Activated CD8-positive, alpha-beta memory T cell treated with anti-CD3 and anti-CD28 coated beads for 1 hour (primary cell): ENCODE data around the gene STK25.
"Not testable (repeated sequence)": the region's sequence is repeated elsewhere in the genome, so short reads cannot be mapped to it uniquely, and the experiment has no call there.

ENCODE experiments used
- DNase-seq, 2 donors: peaks; one replicate each; pipeline ENCODE4 v3.0.0-alpha.2; 2020; ENCODE audit warnings: low read depth in 1 of 2; ENCODE audit errors: extremely low read depth in 1 of 2

The STK25 gene

DNA sequence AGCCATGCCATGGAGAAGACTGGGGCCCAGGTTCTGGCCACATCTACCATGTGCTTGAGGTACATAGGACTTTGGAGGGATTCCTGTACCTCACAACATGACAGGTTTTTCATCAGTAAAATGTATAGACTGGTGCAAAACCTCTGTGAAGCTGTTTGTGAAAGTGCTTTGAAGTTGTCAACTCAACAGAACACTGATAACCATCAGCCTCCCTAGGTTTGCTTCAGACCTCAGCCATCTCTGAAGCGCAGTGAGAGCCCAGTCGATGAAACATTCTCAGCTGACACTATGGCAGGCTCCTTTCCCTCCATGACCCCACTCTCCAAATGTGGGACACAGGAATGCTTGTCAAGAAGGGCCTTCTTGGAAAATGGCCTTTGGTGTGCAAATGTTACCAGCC lies 38.6 kb downstream of the STK25 start:
- no peak for DNase-seq

DNA sequence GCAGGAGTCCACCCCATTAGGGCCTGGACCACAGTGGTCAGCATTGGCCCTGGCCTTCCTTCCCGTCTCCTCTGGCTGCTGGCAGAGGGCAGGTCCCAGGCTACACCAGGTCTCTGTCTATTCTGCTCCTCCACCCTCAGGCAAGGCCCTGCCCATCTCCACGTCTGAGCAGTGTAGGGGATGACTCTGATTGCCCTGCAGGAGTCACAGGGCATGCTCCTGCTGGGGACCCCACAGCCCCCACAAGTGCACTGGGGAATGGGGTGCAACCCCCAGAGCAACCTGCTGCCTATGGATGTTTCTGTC lies 40.0 kb downstream of the STK25 start:
- DNase-seq = no peak

DNA sequence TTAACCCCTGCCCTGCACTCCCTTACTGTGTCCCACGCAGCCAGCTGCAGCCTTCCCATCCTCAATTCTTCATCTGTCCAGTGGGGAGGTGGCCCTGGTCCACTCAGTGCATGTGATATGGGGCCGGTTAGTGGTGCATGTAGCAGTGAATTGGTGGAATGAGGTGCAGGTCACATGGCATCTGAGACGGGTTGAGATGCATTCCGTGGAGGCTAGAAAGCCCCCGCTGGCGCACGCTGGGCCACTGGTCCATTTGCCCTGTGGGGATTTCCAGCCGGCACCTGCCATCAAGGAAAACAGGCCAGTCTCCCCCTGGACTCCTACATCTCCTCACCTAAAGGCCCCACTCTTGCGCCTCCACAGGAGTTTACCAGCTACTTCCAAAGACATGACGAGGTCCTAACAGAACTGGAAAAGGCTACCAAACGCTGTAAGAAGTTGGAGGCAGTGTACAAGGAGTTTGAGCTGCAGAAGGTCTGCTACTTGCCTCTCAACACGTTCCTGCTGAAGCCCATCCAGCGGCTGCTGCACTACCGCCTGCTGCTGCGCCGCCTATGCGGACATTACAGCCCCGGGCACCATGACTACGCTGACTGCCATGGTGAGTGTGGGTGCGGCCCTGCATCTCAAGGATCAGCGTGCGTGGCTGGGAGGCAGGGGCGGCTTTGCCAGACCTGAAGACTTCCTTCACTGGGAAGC lies 40.5 kb downstream of the STK25 start:
- no peak for DNase-seq

DNA sequence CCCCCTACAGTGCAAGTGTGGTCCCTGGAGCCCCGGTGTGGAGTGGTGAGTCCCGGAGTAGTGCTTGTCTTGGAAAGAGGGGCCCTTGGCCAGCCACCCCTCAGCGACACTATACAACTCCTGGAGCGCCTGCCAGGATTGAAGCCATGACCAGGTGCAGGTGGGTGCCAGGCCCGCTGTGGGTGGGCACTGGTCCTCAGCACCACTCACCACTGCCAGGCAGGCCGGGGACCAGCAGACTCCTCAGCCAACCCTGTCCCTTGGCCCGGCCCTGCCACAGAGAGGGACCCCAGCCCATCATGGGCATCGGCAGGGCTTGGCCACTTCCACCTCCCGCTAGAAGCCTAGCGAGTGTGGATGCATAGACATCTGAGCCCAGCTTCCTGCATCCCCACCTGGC lies 42.2 kb downstream of the STK25 start:
- DNase-seq = no peak

DNA sequence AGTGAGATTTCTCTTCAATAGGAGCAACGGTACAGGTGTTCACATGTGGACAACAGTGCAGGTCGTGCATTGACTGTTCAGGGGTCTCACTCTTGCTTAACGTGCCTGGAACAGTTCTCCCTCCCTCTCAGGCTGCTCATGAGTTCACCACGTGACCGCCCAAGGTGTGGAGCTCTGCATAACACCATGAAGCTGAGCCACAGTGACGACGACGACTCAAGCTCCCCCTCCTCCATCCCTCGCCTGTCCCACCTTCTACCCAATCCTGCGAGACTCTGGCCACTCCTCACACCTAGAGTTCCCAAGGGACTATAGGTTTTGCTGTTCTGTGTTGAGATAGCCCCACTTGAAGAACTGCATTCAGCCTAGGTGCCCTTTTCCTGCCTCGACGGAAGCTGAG lies 42.8 kb downstream of the STK25 start:
- no peak for DNase-seq

DNA sequence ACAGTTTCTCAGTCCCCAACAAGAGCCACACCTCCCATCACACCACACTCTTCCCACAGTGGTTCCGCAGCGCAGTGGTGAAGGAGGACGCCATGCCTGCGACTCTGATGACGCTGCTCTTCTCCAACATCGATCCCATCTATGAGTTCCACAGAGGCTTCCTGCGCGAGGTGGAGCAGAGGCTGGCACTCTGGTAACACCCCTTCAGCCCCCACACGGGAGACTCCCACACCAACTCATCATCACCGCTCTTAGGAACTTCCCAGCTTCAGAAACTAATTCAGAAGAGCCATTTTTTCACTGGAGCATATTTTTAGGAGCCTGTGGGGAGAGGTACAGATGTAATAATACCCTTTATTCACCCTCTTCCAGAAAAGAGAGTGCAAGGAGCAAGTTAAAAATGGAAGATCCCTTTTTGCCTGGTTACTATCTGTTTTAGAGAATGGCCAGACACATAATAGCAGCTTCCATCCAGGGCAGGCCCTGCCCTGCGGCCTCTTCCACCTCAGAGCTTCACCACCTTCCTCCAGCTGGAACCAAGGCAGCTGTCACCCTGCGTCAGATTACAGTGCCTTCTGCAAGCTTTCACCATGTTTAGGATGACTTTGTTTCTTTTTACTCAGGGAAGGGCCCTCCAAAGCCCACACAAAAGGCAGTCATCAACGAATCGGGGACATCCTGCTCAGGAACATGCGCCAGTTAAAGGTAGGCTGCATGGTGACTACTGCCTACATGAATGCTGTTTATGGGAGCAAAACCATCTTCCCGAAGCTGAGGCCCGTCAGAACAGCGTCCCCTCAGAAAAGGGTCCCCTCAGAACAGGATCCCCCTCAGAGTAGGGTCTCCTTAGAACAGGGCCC lies 44.9 kb downstream of the STK25 start:
- no peak for DNase-seq

DNA sequence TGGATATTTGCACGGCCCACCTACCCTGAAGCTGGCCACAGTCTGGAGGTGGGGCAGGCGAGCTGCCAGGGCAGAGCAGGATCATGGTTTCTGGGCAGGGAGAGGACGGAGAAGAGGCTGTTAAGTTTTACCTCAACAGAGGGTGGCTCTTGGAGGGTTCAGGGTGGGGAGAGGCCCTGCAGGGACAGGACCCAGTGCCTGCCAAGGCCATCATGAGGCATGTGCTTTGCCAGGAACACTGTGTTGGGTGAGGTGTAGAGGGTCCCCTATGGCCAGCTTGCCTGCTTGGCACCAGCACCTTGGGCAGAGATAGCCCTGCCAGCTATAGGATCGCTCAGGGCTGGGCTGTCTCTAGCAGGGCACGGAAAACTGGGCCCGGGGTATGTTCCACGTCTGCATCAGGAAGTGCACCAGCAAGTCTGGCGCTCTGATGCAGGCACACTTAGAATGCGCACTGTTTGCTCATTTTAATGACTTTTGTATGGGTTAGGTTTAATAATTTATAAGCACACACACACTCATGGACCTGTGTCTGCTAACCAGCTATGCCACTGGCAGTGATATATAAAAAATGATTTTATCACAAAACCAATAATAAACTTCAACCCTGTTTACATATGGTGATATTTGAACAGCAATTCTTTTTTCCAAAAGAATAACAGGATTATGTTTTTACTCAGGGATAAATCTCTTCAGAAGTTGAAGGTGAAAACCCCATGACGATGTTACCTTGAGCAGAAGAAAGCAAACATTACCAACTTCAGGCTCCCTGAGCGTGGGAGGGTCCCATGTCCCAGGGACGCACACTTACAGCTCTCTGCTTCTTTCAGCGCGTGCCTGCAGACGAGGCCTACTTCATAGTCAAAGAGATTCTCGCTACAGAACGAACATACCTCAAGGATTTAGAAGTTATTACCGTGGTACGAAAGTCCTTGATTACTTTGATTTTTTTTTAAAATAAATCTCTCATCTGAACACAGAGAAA lies 46.4 kb downstream of the STK25 start:
- DNase-seq = no peak

DNA sequence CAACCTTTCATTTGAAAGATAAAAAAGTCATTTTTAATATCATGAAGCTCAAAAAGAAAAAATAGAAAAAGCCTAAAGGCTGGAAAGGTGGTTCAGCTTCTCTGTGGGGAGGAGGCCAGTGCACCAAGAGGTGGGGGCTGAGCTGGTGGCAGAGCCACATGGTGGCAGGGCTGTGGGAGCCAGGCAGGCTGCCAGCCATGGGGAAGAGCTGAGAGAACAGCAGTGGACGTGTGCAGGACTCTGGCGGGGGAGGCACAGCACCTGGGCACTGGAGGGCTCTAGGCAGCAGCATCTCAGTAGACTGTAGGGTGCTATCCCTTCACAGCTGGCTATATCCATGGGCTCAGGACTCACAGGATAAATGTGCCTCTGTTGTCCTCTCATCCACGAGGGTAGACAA lies 47.8 kb downstream of the STK25 start:
- no peak for DNase-seq

DNA sequence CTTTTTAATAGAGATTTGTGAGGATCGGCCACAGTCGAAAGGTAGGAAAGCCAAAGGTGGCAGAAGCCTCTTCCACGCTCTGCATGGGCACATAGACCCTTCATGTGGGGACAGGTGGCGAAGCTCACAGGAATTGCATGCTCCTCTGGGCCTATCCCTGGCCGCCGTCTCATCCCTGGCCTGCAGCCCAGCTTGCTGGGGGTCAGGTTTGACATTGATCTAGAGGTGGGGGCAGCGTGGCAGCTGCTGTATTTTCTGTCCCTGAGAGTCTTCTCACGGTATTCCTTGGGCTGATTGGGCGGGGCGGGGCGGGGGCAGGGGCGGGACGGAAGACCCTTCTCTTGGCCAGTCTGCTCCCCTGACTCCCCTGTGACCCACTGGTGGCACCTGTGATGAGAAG lies 48.9 kb downstream of the STK25 start:
- DNase-seq = no peak

DNA sequence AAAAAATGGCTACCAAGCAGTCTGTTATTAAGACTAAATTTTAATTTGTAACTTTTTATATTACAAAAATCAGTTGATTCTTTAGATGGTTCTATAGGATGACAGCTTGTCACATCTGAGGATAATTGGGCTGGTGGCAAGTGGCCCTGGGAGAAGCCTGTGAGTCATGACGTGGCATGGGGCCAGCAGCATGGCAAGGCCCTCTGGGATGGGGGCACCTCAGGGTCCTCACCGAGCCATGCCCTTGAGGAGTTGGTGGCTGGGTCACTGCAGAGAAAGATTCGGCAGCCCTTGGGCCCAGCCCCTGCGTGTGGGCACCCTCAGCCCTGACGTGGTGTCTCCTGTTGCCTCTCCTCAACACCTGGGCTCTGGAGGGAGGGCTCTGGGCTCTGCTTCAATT lies 49.7 kb downstream of the STK25 start:
- DNase-seq = no peak

DNA sequence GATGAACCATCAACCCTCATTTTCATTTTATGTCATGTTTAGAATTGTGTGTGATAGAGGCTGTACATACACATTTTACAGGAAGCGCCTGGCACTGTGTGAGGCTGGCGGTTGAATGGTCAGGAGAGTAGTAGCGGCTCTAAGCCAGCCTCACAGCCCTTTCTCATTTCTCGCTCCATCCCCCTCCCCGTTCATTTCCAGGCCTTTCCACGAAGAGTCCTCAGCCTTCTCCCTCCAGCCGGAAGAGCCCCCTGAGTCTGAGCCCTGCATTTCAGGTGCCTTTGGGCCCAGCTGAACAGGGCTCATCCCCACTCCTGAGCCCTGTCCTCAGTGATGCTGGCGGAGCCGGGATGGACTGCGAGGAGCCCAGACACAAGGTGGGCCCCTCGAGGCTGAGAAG lies 51.8 kb downstream of the STK25 start:
- DNase-seq = no peak

DNA sequence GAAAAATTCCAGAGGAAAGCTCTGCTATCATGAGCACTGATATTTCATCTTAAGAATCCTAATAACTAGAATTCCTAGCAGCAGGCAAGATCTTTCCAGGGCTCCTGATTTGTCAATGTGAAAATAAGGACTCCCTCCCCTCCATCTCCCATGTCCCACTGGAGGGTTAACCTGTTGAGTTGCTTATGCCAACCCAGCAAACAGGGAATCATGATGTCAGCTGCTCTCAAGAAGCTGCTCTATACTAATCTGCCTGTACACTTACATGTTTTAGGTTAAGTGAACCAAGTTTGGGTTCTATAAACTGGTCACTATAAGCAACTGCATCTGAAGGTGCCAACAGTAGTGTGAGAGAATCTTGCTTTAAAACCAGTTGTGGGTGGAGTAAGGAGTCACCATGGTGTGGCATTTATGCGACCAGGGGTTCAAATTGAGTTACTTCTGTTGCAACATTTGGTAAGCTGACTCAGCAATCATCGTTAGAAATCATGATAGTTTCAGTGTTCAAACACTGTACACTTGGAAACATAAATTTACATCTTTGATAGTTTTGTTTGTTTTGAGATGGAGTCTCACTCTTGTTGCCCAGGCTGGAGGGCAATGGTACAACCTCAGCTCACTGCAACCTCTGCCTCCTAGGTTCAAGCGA lies 53.4 kb downstream of the STK25 start:
- DNase-seq = no peak

DNA sequence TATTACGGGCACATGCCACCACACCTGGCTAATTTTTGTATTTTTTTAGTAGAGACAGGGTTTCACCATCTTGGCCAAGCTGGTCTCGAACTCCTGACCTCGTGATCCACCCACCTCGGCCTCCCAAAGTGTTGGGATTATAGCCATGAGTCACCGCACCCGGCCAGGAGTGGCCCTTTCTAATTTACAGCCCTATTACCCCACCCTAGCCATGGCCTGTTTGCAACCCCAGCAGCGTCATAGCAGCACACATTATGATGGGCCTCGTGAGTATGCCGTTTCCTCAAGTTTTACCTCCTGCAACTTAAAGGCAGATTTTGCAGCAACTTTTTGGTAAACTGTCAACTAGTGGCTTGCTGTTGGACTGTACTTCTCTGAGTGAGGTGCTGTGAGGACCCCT lies 54.5 kb downstream of the STK25 start:
- not testable (repeated sequence) for DNase-seq

DNA sequence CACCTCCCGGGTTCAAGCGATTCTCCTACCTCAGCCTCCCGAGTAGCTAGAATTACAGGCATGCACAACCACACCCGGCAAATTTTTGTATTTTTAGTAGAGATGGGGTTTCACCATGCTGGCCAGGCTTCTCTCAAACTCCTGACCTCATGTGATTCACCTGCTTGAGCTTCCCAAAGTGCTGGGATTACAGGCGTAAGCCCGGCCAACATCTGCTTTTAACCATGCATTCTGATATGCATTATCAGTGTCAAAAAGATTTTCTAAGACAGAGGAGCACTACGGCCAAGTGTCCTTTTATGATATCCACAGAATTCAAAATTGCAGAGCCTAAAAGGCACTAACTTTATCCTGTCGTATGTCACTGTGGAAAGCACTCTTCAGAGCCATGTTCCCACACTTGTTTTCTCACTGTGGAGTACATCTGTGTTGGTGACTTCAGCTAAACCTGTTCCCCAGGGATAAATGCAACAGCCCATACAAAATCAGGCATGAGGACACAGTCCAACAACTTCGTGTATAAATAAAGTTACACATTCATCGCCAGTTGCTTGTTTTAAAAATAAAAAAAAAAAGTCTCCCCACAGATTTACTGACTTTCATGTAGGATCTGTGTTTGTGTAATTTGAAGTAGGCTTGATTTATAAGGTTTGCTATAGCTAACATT lies 56.4 kb downstream of the STK25 start:
- no peak for DNase-seq

DNA sequence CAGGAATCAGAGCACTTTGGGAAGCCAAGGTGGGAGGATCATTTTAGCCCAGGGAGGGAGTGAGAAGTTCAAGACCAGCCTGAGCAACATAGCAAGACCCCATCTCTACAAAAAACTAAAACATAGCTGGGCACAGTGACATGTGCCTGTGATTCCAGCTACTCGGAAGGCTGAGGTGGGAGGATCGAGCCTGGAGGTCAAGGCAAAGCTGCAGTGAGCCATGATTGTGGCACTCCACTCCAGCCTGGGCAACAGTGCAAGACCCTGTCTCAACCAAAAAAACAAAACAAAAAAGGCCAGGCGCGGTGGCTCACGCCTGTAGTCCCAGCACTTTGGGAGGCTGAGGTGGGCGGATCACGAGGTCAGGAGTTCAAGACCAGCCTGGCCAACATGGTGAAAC lies 58.3 kb downstream of the STK25 start:
- DNase-seq = not testable (repeated sequence)

DNA sequence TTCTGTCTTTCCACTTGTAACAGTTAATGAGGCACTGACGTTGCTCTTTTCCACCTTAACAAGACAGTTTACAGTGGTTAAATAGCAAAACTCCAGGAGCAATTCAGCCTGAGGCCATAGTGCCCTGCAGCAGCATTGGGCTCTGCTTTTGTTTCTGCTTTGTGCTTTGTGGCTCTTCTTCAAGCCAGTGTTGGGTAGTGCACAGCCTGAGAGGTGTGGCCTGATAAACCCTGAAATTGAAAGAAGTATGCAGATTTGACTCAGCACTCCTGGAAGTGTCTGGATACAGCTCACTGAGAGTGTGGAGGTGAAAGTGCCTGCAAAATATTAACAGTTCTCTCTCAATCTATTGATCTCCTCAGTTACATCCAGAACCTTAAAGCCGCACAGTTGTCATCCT lies 63.0 kb downstream of the STK25 start:
- no peak for DNase-seq

DNA sequence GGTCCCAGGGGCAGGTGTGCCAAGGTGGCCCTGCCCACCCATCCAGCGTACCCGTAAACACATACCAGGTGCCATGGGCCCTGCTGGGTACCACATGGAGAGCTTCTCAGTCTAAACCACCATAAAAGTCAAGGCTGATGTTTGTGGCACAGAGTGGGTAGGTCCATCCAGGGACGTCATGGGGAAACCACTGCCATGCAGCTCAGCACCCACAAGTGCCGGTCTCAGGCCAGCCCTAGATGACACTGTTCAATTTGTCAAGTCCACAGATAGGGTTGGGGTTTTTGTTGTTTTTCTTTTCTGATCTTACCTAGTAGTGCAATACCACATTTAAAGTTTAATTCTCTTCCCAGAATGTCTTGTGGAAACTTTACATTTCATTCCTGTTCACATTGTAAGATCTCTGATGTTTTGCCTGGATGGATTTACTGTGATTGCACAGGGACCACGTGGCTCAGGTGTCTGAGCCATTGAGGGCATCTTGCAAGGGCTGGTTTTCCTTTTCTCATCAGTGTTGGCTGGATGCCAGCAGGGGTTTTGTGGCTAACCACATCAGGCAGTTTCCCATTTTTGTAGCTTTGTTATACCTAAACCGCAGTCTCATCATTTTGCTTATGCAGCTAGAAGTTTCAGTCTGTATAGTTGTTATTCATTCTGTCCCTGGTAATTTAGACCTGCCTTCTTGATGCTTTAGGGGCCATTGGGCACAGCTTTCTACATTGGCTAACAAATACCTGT lies 64.7 kb downstream of the STK25 start:
- peak; percentile 84 for DNase-seq
